Chondrocyte (in vitro differentiated cells): ENCODE data around the gene NRL. TPM values are rescaled to one million over a fixed set of nuclear protein-coding genes. Genes with fewer than 3 reads are reported as not detected.

Source experiments
- DNase-seq: peaks from one replicate; pipeline ENCODE4 v3.0.0; 2021; ENCODE audit warnings: mixed read lengths, low spot score
- H3K27ac Mint-ChIP-seq: one replicate; pipeline ENCODE4 v1.8.0; 2021; ENCODE audit warnings: mild to moderate bottlenecking, moderate library complexity, mixed read lengths; ENCODE audit not compliant: unreplicated experiment
- H3K27me3 Mint-ChIP-seq: 2 replicates; pipeline ENCODE4 v1.8.0; 2021; ENCODE audit warnings: low read depth, mixed read lengths
- H3K36me3 Mint-ChIP-seq: 2 replicates; pipeline ENCODE4 v1.8.0; 2021; ENCODE audit warnings: low read depth, mixed read lengths
- H3K4me1 Mint-ChIP-seq: 2 replicates; pipeline ENCODE4 v1.8.0; 2021; ENCODE audit warnings: low read depth, mild to moderate bottlenecking, mixed read lengths
- H3K4me3 Mint-ChIP-seq: one replicate; pipeline ENCODE4 v1.8.0; 2021; ENCODE audit warnings: mild to moderate bottlenecking, moderate library complexity, mixed read lengths; ENCODE audit not compliant: unreplicated experiment
- H3K9me3 Mint-ChIP-seq: 2 replicates; pipeline ENCODE4 v1.8.0; 2021; ENCODE audit warnings: low read depth, mixed read lengths
- total RNA-seq: library from RNA; stranded (reverse); gene quantifications from 3 replicates; pipeline ENCODE4 v1.2.1, GENCODE V29; 2021
- TF ChIP-seq, protein P1 (sequence below): fragments of 200-600 bp; sonication (generic); IDR thresholded peaks from 2 replicates; pipeline ENCODE4 v1.5.0; 2021; ENCODE audit warnings: antibody characterized with exemption, mild to moderate bottlenecking, moderate library complexity

Gene NRL
- total RNA-seq, 1 donor from 2014 or later = 1.6 TPM

GRCh38 chr14:24071836-24072430 lies 42.8 kb downstream of the NRL start:
- Mint-ChIP-seq H3K4me1 (no peaks in the 10 kb centered on the region), H3K9me3 (no peaks in the 10 kb centered on the region), H3K27me3 (peaks cover 25% of the 10 kb centered on the region), H3K27ac (no peak overlapping the region), H3K36me3 (no peaks in the 10 kb centered on the region), H3K4me3 (no peak overlapping the region)
- DNase-seq = peak; percentile 40
- TF ChIP-seq, protein P1, sequence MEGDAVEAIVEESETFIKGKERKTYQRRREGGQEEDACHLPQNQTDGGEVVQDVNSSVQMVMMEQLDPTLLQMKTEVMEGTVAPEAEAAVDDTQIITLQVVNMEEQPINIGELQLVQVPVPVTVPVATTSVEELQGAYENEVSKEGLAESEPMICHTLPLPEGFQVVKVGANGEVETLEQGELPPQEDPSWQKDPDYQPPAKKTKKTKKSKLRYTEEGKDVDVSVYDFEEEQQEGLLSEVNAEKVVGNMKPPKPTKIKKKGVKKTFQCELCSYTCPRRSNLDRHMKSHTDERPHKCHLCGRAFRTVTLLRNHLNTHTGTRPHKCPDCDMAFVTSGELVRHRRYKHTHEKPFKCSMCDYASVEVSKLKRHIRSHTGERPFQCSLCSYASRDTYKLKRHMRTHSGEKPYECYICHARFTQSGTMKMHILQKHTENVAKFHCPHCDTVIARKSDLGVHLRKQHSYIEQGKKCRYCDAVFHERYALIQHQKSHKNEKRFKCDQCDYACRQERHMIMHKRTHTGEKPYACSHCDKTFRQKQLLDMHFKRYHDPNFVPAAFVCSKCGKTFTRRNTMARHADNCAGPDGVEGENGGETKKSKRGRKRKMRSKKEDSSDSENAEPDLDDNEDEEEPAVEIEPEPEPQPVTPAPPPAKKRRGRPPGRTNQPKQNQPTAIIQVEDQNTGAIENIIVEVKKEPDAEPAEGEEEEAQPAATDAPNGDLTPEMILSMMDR = no peak

GRCh38 chr14:24071144-24071697 lies 43.5 kb downstream of the NRL start, which contains the start of gene CPNE6:
CPNE6 (plus strand) TSS chr14:24071562; CDS start chr14:24072937, 1,375 bp downstream.
- H3K9me3 Mint-ChIP-seq = no peaks in the 10 kb centered on the region
- DNase-seq = peak; percentile 62
- H3K36me3 Mint-ChIP-seq = no peaks in the 10 kb centered on the region
- peaks cover 28% of the 10 kb centered on the region for H3K27me3 Mint-ChIP-seq
- no peak within 1 kb of the TSS for H3K4me3 Mint-ChIP-seq
- H3K4me1 Mint-ChIP-seq = no peaks in the 10 kb centered on the region
- TF ChIP-seq, protein P1 = no peak
- no peak within 1 kb of the TSS for H3K27ac Mint-ChIP-seq

- Mint-ChIP-seq H3K4me3 (no peak overlapping the region), H3K36me3 (no peaks in the 10 kb centered on the region), H3K27me3 (peaks cover 30% of the 10 kb centered on the region), H3K4me1 (no peaks in the 10 kb centered on the region), H3K9me3 (no peaks in the 10 kb centered on the region), H3K27ac (no peak overlapping the region)
- TF ChIP-seq, protein P1 = no peak
- no peak for DNase-seq
Measured at GRCh38 chr14:24070285-24071143, 44.2 kb downstream of the NRL start.

DNA sequence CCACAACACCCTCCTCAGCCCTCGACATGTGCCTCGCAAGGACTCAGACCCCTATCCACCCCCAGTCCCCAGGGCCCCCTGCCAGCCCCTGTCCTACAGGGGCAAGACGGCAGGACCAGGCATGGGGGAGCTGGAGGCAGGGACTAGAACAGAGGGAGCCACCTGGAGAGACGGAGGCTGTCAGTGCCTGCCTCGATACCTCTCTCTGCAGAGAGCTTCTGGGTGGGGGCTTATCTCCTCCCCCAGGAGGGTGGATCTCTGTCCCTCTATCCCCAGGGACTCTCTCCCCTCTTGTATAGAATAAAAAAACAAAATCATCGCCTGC lies 45.4 kb downstream of the NRL start:
- Mint-ChIP-seq H3K9me3 (no peaks in the 10 kb centered on the region), H3K27me3 (peaks cover 26% of the 10 kb centered on the region), H3K4me3 (no peak overlapping the region), H3K4me1 (no peaks in the 10 kb centered on the region), H3K27ac (no peak overlapping the region), H3K36me3 (no peaks in the 10 kb centered on the region)
- TF ChIP-seq, protein P1 = no peak
- DNase-seq = no peak

DNA sequence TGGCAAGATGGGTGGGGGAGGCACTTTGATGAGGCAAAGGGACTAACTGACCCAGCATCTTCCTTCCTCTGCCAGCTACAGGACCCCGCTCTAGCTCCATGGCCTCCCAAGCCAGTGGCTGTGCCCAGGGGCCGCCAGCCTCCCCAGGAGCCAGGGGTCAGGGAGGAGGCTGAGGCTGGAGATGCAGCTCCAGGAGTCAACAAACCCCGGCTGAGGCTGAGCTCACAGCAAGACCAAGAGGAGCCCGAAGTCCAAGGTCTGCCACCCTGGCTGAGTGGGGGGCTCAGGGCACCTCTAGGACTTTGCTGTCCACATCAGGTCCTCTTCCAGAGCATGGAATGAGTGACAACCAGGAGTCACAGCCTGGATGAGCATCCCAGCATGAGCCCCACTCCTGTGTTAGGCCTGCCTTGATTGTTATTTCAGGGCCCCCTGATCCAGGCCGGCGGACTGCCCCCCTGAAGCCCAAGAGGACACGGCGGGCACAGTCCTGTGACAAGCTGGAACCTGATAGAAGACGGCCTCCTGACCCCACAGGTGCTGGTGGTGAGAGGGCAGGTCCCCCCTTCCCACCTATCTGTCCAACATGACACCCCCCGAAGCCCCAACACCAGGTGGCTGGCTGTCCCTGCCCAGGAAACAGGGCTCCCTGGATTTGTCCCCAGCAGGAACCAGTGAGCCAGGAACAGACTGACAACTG lies 45.9 kb downstream of the NRL start:
- Mint-ChIP-seq H3K9me3 (no peaks in the 10 kb centered on the region), H3K27me3 (peaks cover 26% of the 10 kb centered on the region), H3K4me3 (no peak overlapping the region), H3K27ac (no peak overlapping the region), H3K4me1 (no peaks in the 10 kb centered on the region), H3K36me3 (no peaks in the 10 kb centered on the region)
- peak; percentile 59 for DNase-seq
- TF ChIP-seq, protein P1 = no peak
